ENCODE data around the gene UBE2L3. TPM values are rescaled to one million over a fixed set of nuclear protein-coding genes. Genes with fewer than 3 reads are reported as not detected.

Gene UBE2L3
- total and polyA plus RNA-seq, 10 of the 15 experiments (the other 5 are each of a cell fraction or from before 2014, with no cell fraction given): 55.7 to 168 (median 113) TPM

DNA sequence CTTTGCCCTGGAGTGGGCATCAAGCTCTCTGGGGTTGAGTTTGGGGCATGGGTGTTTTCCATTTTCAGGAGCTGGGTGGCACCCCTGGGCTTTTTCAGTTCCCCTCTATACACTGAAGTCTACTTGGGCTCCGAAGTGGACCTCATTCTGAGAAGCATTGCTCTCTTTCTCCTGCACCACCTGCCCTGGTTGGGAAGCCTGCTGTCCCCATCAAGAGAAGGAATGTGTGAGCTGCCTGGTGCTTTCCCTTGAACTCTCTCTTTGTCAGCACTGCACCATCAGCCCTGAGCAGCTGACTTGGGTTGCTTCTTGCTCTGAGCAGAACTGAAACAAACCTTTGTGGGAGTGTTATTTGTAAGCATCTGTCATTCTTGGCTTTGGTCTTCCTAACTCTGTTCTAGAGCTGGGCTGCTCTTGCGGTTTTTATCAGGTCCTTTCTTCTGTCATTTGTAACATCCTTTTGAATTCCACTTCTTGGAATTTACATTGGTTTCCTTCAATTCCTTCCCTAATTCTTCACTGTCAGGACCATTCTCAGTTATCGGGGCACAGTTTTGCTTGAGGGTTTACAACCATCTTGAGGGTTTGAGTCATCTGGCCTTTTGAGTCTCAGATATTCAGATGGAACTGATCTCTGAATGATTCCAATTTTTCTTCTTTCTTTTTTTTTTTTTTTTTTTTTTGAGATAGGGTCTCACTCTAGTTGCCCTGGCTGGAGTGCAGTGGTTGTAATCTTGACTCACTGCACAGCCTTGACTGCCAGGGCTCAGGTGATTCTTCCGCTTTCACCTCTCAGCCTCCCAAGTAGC, 20.5 kb downstream of the UBE2L3 start (continued):
- TF ChIP-seq NFIC (IDR thresholded peaks at IDR 0.05; ENCODE audit: low read depth, low read length) (peak; percentile 83), RAD51 (IDR thresholded peaks at IDR 0.05) (peak; percentile 75), BACH1 (IDR thresholded peaks at IDR 0.05; ENCODE audit: borderline replicate concordance) (0 out of 2 replicates have a peak, but pooled peaks have one; percentile 10), EED (IDR thresholded peaks at IDR 0.05; ENCODE audit: low read depth) (peak; percentile 82), RCOR1 (conservative IDR thresholded peaks at IDR 0.05; ENCODE audit: low read depth, low read length) (0 out of 2 replicates have a peak, but pooled peaks have one; percentile 36), CREB1 (IDR thresholded peaks at IDR 0.05; ENCODE audit: low read depth) (peak; percentile 15; the same call in 1 of the 2 replicates), ZNF24 (IDR thresholded peaks at IDR 0.05) (no peak), ATF2 (IDR thresholded peaks at IDR 0.05; ENCODE audit: low read length) (0 out of 2 replicates have a peak, but pooled peaks have one; percentile 34), STAT3 (IDR thresholded peaks at IDR 0.05; ENCODE audit: low read depth, low read length) (no peak), NKRF (conservative IDR thresholded peaks at IDR 0.05) (no peak), BHLHE40 (IDR thresholded peaks at IDR 0.05; ENCODE audit: borderline replicate concordance in 1 of 2, low read depth in 2 of 2, low read length in 1 of 2) (peak; percentile 49 to 59; a peak in 2 of 4 replicates), CHD2 (IDR thresholded peaks at IDR 0.05; ENCODE audit: borderline replicate concordance, low read depth, low read length) (0 out of 2 replicates have a peak, but pooled peaks have one; percentile 38), SP1 (IDR thresholded peaks at IDR 0.05; ENCODE audit: low read depth, low read length) (no peak), PAX5 (IDR thresholded peaks at IDR 0.05; ENCODE audit: borderline replicate concordance, low read depth, low read length) (peak; percentile 42; the same call in 1 of the 2 replicates), GATAD2B (conservative IDR thresholded peaks at IDR 0.05; ENCODE audit: low read depth) (peak; percentile 23; the same call in 1 of the 2 replicates), JUND (IDR thresholded peaks at IDR 0.05; ENCODE audit: low read depth, low read length) (peak; percentile 58; the same call in 1 of the 2 replicates), IKZF1 (conservative IDR thresholded peaks at IDR 0.05) (peak; percentile 89), IRF4 (IDR thresholded peaks at IDR 0.05; ENCODE audit: low read depth, low read length) (peak; percentile 86), DPF2 (IDR thresholded peaks at IDR 0.05) (peak; percentile 85), TAF1 (IDR thresholded peaks at IDR 0.05; ENCODE audit: borderline replicate concordance, low read depth, low read length) (no peak), EP300 (IDR thresholded peaks at IDR 0.05; ENCODE audit: borderline replicate concordance in 1 of 2, control insufficient read depth in 1 of 2, low read depth in 2 of 2, low read length in 2 of 2) (peak in 1 of 2 experiments; percentile 80; a peak in 2 of 4 replicates), SPI1 (IDR thresholded peaks at IDR 0.05; ENCODE audit: borderline replicate concordance, insufficient read depth, low read depth, low read length) (peak; percentile 98)
- TF ChIP-seq, protein P1, sequence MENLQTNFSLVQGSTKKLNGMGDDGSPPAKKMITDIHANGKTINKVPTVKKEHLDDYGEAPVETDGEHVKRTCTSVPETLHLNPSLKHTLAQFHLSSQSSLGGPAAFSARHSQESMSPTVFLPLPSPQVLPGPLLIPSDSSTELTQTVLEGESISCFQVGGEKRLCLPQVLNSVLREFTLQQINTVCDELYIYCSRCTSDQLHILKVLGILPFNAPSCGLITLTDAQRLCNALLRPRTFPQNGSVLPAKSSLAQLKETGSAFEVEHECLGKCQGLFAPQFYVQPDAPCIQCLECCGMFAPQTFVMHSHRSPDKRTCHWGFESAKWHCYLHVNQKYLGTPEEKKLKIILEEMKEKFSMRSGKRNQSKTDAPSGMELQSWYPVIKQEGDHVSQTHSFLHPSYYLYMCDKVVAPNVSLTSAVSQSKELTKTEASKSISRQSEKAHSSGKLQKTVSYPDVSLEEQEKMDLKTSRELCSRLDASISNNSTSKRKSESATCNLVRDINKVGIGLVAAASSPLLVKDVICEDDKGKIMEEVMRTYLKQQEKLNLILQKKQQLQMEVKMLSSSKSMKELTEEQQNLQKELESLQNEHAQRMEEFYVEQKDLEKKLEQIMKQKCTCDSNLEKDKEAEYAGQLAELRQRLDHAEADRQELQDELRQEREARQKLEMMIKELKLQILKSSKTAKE (IDR thresholded peaks at IDR 0.05; ENCODE audit: low read depth, poor library complexity, severe bottlenecking): peak; percentile 53
- TF ChIP-seq, protein P2, sequence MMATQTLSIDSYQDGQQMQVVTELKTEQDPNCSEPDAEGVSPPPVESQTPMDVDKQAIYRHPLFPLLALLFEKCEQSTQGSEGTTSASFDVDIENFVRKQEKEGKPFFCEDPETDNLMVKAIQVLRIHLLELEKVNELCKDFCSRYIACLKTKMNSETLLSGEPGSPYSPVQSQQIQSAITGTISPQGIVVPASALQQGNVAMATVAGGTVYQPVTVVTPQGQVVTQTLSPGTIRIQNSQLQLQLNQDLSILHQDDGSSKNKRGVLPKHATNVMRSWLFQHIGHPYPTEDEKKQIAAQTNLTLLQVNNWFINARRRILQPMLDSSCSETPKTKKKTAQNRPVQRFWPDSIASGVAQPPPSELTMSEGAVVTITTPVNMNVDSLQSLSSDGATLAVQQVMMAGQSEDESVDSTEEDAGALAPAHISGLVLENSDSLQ (IDR thresholded peaks at IDR 0.05): peak; percentile 76
